Activated CD8-positive, alpha-beta memory T cell treated with anti-CD3 and anti-CD28 coated beads, Interleukin-2, amount 10 ng/mL, durations not matched to agents 7 days and 5 days (primary cell): ENCODE measurements around the gene METTL6. TPM values are rescaled to one million over a fixed set of nuclear protein-coding genes. Genes with fewer than 3 reads are reported as not detected.
A peak's percentile ranks its signal among the peaks of the same experiment; 100 is the strongest.
"Not testable (repeated sequence)": the region's sequence is repeated elsewhere in the genome, so short reads cannot be mapped to it uniquely, and the experiment has no call there.

Experiments used
- ATAC-seq: fragments of 150-1000 bp; cut with Tn5 transposase; one replicate; pipeline ENCODE4 v1.10.0; 2021; ENCODE audit warnings: moderate library complexity
- CTCF ChIA-PET: fragments of 350-600 bp; sonication (Branson Sonifier 250); formaldehyde crosslinking; loops from one replicate; lab custom pipeline; 2021; ENCODE audit warnings: antibody characterized with exemption; lab: Charles Lee
- DNase-seq: peaks from one replicate; pipeline ENCODE4 v3.0.0-alpha.2; 2020
- H3K27ac Mint-ChIP-seq: one replicate; pipeline ENCODE4 v1.8.0; 2021; ENCODE audit warnings: mild to moderate bottlenecking, mixed read lengths
- H3K27me3 Mint-ChIP-seq: one replicate; pipeline ENCODE4 v1.8.0; 2021; ENCODE audit warnings: mixed read lengths
- H3K36me3 Mint-ChIP-seq: one replicate; pipeline ENCODE4 v1.8.0; 2021; ENCODE audit warnings: mild to moderate bottlenecking, mixed read lengths
- H3K4me1 Mint-ChIP-seq: one replicate; pipeline ENCODE4 v1.8.0; 2021; ENCODE audit warnings: mixed read lengths
- H3K4me3 Mint-ChIP-seq: one replicate; pipeline ENCODE4 v1.8.0; 2021; ENCODE audit warnings: mild to moderate bottlenecking, moderate library complexity, mixed read lengths
- H3K9me3 Mint-ChIP-seq: one replicate; pipeline ENCODE4 v1.8.0; 2022; ENCODE audit warnings: low read depth, mixed read lengths
- total RNA-seq, 2 experiments: library from RNA; stranded (reverse); gene quantifications; one replicate each; pipeline ENCODE4 v1.2.3, GENCODE V29; 2021

The METTL6 gene
- total RNA-seq, 2 experiments from 2014 or later: 17.2 to 18.3 TPM

DNA sequence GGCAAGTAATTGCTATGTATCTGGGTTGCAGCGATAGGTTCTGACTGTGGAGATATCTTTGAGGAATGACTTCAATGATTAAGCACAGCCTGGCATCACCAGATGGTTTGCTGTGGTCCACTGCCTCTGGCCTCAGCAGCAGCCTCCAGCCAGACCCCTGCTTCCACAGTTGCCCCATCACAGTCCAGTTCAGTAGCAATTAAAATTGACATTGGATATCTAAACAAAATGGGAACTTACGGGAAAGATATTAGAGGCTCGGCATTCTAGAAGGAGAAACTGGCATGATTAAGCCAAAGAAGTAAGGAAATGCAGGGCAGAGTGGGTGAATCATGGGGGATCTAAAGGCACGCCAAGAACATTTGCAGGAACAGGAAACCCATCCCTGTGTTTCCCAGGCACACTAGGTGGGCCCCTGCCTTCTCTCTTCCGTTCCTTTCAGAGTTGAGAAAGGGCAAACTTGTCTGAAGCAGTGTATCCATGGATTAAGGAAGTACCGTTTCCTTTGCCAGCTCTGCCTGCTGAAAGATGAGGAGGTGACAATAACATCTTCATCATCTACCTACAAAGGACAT, 58.7 kb downstream of the METTL6 start:
- CTCF ChIA-PET: interaction anchor here (1.0 kb wide), 1 partner anchor 102 kb away, joined by 3 read pairs; no protein-coding TSS in a partner anchor
- no peaks in the 10 kb centered on the region for H3K27me3 Mint-ChIP-seq
- H3K9me3 Mint-ChIP-seq: no peaks in the 10 kb centered on the region
- DNase-seq (no peak), ATAC-seq (no peak)
- no peak overlapping the region for H3K27ac Mint-ChIP-seq
- H3K4me1 Mint-ChIP-seq: peaks cover 20% of the 10 kb centered on the region
- no peaks in the 10 kb centered on the region for H3K36me3 Mint-ChIP-seq
- H3K4me3 Mint-ChIP-seq: no peak overlapping the region

DNA sequence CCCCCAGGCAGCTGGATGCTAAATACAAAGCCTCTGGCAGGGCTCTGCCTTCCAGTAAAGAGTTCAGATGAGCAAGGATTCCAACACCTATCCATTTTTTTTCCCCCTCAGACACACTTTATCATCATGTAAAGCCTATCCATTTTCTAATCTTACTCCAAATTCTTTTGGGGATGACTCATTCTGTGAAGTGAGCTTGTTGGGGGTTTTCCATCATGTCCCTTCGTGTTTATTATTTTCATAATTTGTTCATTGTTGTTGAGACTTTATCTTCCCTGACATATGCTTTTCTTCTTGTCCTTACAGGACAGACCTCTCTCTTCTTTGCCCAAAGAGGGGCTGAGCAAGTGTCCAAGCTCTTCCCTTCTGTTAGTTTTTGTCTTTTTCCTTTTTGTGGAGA, 60.3 kb downstream of the METTL6 start:
- Mint-ChIP-seq H3K36me3 (no peaks in the 10 kb centered on the region), H3K27ac (no peak overlapping the region), H3K9me3 (no peaks in the 10 kb centered on the region), H3K4me1 (peaks cover 28% of the 10 kb centered on the region), H3K27me3 (no peaks in the 10 kb centered on the region), H3K4me3 (no peak overlapping the region)
- CTCF ChIA-PET: interaction anchor here (0.8 to 2.6 kb wide), 3 partner anchors 35 to 102 kb away, joined by 3 to 16 read pairs (median 6); partner anchors contain the start of gene SH3BP5
- no peak for DNase-seq
- ATAC-seq: no peak

DNA sequence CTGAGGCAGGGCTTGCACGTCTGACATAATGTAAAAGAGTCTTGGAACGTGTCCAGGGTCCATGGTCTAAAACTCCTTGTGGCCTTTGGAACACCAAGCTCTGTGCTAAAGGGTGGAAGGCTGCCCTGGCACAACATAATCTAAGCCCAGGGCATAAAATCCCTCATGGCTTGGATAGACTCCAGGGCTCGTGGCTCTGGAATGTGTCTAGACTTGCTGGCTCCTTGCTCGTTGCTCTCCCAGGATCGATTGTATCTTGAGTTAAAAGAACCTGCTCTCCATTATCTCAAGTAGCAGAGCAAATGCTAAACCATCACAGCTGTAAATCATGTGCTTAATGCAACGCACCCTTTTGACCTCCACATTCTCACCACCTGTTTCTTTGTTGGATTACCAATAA, 63.3 kb downstream of the METTL6 start:
- CTCF ChIA-PET: interaction anchor here (1.8 to 3.2 kb wide), 2 partner anchors 14 to 96 kb away, joined by 6 to 30 read pairs; no protein-coding TSS in a partner anchor
- not testable (repeated sequence) for H3K27ac Mint-ChIP-seq

DNA sequence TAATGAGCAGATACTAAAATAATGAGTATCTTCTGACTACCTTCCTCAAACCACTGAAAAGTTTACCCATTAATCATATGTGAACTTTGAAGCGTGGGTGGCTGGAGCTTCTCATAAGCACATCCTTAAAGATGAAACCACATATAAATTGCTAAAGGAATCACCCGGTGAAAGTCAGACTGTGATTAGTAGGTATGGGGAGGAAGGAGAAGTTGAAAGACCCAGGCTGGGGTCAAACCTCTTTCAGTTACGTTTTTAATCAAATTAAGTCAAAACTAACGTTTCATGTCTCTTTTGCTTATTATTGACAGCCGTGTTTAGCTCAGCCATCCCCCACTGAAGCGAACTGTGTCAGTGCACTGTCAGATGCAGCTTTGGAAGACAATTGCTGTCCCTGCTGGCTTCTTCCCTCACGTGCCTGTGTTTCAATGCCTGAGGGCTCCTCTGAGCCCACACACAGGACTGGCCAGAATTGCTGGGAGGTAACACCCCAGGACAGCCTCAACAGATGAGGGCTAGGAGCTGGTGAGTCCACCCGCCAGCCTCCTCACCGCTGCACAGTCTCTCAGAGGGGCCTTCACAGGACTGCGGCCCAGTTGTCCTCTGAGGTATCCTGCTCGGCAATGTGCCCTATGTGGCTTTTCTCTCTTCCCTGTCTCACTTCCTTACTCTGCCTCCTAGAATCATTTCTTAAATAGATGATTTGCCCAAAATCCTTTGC, 65.7 kb downstream of the METTL6 start:
- Mint-ChIP-seq H3K4me1 (peaks cover 42% of the 10 kb centered on the region), H3K4me3 (peak overlapping the region; percentile 29), H3K27me3 (no peaks in the 10 kb centered on the region), H3K27ac (peak overlapping the region; percentile 68), H3K9me3 (no peaks in the 10 kb centered on the region), H3K36me3 (peaks cover under 1% of the 10 kb centered on the region)
- peak; percentile 69 for ATAC-seq
- DNase-seq: peak; percentile 72
- CTCF ChIA-PET: interaction anchor here (0.7 to 3.2 kb wide), 11 partner anchors 8 to 240 kb away, joined by 3 to 30 read pairs (median 3); partner anchors contain the start of genes BTD, HACL1 and SH3BP5

More for the DNA sequence above, 63.3 kb downstream of the METTL6 start:
- not testable (repeated sequence) for H3K27me3 Mint-ChIP-seq, H3K9me3 Mint-ChIP-seq, ATAC-seq, DNase-seq, H3K36me3 Mint-ChIP-seq, H3K4me3 Mint-ChIP-seq
- peaks cover 46% of the 10 kb centered on the region for H3K4me1 Mint-ChIP-seq

DNA sequence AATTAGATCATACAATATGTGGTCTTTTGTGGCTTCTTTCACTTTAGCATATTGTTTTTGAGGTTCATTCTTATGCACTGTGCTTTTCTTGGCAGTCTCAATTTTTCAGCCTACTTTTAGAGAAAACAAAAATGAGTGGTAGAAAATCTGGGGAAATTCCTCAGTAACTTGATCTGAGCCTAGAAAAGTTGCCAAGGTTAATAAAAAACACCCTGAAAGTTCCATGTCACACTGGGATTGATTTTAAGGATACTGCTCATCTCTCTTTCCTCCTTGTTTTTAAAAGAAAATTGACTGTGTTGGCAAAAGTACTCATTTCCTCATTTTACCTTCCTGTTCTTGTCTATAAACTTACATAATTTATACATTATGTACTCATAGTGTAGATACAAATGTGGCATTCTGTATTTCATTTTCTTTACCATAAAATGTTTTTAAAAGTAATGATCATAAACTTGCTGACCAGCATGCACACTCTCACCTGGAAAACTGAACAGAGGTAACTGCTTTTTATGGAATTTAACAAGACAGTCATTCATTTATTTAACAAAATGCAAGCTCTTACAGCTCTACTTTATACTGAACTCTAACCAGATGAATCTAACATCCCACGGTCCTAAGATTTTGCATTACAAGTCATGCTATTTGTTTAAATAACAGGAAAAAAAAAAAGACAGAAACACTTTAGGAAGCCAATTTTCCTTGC, 66.4 kb downstream of the METTL6 start:
- peak overlapping the region; percentile 68 for H3K27ac Mint-ChIP-seq
- ATAC-seq: no peak
- peak overlapping the region; percentile 29 for H3K4me3 Mint-ChIP-seq
- H3K4me1 Mint-ChIP-seq: peaks cover 44% of the 10 kb centered on the region
- CTCF ChIA-PET: interaction anchor here (0.9 to 3.2 kb wide), 9 partner anchors 8 to 240 kb away, joined by 3 to 30 read pairs (median 3); partner anchors contain the start of genes BTD, HACL1 and SH3BP5
- no peaks in the 10 kb centered on the region for H3K9me3 Mint-ChIP-seq
- H3K36me3 Mint-ChIP-seq: peaks cover 2% of the 10 kb centered on the region
- H3K27me3 Mint-ChIP-seq: no peaks in the 10 kb centered on the region
- DNase-seq: no peak

Other genes with a start within 250 kb of the METTL6 start
- 10 to 100 TPM; 28.1 to 28.4 TPM for gene CAPN7, start 221.3 kb downstream of the METTL6 start, total RNA-seq
- gene SH3BP5, start 95.0 kb downstream of the METTL6 start, total RNA-seq: 10 to 100 TPM; 19.4 to 30.3 TPM
- 10 to 100 TPM; 27.3 to 29.5 TPM for gene EAF1, start 54 bp upstream of the METTL6 start, total RNA-seq
- gene COLQ, start 94.2 kb upstream of the METTL6 start, total RNA-seq: 1 to 10 TPM; 2.3 to 4.7 TPM
- 10 to 100 TPM; 24.4 to 25.5 TPM for gene HACL1, start 174.0 kb upstream of the METTL6 start, total RNA-seq
- 1 to 10 TPM; 5.2 to 6.2 TPM for gene BTD, start 174.2 kb upstream of the METTL6 start, total RNA-seq